Fibroblast of pulmonary artery (primary cell): ENCODE data around the gene SLC2A13.
A peak's percentile ranks its signal among the peaks of the same experiment; 100 is the strongest.

ENCODE experiments used
- DNase-seq: peaks from one replicate; pipeline ENCODE4 v3.0.0-alpha.2; 2010; ENCODE audit warnings: low read depth
- H3K4me3 ChIP-seq: replicated peaks from 2 replicates; pipeline ENCODE4 v1.5.1; 2011; ENCODE audit warnings: low read depth, mild to moderate bottlenecking, control low read depth, low read length, moderate library complexity
- CTCF ChIP-seq: IDR thresholded peaks from 2 replicates; pipeline ENCODE4 v1.5.1; 2011; ENCODE audit warnings: mild to moderate bottlenecking, control low read depth, low read length, inconsistent platforms; ENCODE audit errors: missing control alignments

The SLC2A13 gene

DNA sequence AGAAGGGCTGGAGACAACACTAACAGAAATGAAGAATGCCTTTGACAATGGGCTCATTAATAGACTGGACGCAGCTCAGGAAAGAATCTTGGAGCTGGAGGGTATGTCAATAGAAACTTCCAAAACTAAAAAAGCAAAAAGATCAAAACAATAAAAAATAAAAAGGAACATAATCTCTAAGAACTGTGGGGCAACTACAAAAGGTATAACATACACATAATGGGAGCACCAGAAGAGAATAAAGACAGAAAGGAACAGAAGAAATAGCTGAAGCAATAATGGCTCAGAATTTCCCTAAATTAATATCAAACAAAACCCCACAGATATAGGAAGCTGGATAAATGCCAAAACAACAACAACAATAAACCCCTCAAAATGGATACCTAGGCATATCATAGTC lies 362.2 kb downstream of the SLC2A13 start:
- no peak for TF ChIP-seq CTCF
- H3K4me3 ChIP-seq = no peak overlapping the region
- no peak for DNase-seq

- no peak overlapping the region for H3K4me3 ChIP-seq
- TF ChIP-seq CTCF = no peak
- no peak for DNase-seq
Observed at GRCh38 chr12:39736406-39736805, 369.5 kb downstream of the SLC2A13 start.

- H3K4me3 ChIP-seq = no peak overlapping the region
- DNase-seq = peak; percentile 58
- TF ChIP-seq CTCF = no peak
Observed at GRCh38 chr12:39723831-39724230, 382.1 kb downstream of the SLC2A13 start.

DNA sequence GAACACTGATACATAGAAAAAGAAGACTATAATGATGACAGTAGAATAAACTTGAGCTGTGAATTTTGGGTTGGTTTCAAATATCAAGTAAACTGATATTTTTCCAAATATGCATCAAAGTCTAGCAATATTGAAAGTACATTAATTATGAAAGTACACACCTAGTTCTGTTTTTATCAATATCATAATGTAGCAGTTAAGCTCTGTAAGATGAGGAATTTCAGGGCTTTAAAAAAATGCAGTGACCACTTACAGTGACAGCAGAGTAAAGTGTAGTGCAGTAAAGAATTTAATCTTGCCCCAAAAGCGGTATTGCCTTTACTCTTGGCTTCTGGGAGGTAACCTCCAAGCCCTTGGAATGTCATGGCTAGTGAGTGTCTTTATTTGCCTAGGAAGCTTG lies 383.4 kb downstream of the SLC2A13 start:
- TF ChIP-seq CTCF = no peak
- H3K4me3 ChIP-seq = no peak overlapping the region
- DNase-seq = no peak

- H3K4me3 ChIP-seq = no peak overlapping the region
- DNase-seq = no peak
- no peak for TF ChIP-seq CTCF
Observed at GRCh38 chr12:39713552-39713951, 392.3 kb downstream of the SLC2A13 start.

DNA sequence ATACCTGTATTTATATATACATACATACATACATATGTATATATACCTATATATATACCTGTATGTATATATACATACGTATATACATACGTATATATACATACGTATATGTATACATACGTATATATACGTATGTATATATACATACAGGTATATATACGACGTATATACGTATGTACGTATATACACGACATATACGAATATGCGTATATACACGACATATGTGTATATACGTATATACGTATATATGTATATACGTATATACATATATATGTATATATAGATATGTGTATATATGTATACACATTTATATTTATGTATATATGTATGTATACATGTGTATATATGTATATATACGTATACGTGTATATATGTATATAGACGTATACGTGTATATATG lies 393.5 kb downstream of the SLC2A13 start:
- DNase-seq = no peak
- no peak for TF ChIP-seq CTCF
- H3K4me3 ChIP-seq = no peak overlapping the region
